D341Med (cell line): ENCODE data around the gene TBX10.
"Not testable (repeated sequence)": the region's sequence is repeated elsewhere in the genome, so short reads cannot be mapped to it uniquely, and the experiment has no call there.

Experiments
- DNase-seq: peaks from one replicate; pipeline ENCODE4 v3.0.0; 2012; ENCODE audit warnings: low spot score

TBX10 gene

DNA sequence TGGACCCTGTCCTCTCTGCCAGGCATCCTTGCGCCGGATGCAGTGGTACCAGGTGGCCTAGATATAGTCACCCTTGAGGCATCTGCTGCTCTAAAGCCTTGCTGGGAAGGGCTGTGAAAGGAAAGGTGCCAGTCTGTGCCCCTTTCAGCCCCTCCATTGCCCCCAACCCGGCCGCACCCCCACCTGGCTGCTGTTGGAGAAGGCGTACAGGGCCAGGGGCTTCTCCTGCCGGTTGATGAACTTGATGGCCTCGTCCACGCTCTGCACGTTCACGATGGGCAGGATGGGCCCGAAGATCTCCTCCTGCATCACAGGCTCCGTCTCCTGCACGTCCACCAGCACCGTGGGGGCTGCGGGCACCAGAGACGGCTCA lies 24.6 kb upstream of the TBX10 start:
- DNase-seq = no peak

DNA sequence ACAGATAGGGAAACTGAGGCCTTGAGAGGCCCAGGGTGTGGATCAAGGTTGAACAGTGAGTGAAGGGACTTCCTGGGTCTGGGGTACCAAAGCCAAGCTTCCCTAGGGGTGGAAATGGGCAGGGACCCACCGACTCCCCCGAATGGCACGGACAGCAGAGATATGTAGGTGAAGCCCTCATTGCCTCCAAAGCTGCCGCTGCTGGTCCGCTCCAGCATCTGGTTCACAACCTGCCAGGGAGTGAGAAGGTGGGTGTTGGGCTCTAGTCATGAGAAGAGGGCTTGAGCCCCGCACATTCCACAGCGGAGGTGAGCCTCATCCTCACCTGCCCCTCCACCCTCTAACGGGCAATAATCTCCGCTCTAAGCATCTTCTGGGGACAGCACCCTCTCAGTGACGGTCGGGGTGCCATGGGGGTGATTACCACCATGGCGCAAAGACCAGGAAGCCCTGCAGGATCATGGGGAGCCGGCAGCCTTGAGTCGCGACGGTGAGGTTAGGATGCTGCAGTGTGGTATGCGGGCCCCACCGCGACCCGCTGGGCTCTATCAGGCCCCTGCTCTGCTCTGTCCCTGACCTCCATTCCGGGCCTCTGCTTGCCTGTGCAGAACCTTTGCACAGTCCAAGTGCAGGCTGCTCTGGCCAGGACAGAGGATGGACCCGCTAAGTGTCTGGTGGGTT lies 24.1 kb upstream of the TBX10 start:
- DNase-seq = peak; percentile 18

DNA sequence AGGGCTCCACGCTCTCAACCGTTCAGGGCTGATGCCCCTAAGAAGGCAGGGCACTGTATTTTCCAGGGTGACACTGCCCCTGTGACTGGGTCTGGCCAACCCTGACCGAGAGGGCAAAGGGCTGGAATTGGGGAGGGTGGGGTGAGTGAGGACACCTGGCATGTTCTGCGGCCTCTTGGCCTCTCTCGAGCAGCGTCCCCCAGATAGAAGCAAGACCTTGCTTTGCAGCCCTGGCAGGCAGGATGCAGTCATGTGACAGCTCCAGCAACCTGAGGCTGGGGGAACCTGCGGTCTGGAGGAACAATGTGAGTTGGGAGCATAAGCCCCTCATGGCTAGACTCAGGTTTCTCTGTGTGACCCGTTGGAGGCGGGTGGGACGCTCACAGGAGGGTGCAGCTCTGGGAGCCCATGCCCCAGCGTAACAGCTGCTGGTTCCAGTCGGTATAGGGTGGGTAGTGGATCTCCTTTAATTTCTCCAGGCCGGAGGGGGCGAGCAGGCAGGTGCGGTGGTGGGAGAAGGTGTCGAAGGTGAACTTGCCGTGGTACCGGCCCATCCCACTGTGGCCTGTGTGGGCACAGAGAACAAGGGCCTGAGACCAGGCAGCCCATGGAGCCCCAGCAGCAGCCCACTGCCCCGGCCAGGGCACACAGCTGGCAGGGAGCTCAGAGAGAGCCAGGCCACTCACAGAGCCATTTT lies 23.4 kb upstream of the TBX10 start:
- peak; percentile 18 for DNase-seq

DNA sequence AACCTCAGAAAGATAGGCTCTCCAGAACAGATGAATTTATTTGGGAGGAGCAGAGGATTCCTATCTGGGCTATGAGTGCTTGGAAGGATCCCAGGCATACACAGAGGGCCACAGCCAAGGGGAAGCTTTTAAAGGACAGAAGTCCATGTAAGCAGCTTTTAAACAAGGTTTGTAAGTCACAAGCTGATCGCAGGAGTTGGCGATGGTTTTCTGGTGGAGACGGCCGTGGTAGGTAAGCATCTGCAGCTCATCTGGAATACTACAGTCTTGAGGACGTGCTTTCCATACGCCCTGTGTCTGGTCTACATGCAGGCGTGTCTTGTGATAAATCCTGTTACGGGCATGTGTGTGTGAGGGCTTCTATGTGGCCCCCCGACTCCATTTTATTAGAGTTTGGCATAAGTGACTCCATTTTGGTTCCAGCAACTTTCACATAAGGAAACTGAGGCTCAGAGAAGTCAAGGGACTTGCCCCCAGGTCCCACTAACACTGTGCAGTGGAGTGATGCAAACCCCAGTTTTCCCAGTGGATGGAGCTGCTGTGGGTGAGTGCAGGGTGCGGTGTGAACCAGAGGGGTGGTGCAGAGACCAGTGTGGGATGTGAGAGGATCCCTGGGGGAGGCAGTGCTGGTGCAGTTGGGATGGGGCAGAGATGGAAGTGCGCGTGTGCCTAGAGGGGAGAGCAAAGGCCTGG lies 22.7 kb upstream of the TBX10 start:
- DNase-seq = peak; percentile 14

DNA sequence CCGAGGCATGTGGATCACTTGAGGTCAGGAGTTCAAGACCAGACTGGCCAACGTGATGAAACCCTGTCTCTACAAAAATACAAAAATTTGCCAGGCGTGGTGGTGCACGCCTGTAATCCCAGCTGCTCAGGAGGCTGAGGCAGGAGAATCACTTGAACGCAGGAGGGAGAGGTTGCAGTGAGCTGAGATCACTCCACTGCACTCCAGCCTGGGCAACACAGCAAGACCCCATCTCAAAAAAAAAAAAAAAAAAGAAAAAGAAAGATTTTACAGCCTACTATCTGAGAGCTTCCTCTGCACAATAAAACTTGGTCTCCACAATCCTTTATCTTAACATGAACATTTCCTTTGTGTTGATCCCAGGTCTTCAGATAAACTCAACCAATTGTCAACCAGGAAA lies 21.2 kb upstream of the TBX10 start:
- not testable (repeated sequence) for DNase-seq

DNA sequence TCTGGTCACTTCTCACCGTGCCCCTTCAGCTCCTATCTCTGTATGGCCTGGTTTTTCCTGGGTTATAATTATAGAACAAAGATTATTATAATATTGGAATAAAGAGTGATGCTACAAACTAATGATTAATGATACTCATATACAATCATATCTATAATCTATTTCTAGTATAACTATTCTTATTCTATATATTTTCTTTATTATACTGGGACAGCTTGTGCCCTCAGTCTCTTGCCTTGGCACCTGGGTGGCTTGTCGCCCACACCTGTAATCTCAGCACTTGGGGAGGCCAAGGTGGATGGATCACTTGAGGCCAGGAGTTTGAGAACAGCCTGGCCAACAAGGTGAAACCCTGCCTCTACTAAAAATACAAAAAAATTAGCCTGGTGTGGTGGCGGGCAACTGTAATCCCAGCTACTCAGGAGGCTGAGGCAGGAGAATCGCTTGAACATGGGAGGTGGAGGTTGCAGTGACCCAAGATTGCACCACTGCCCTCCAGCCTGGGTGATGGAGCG lies 20.1 kb upstream of the TBX10 start:
- DNase-seq = not testable (repeated sequence)

DNA sequence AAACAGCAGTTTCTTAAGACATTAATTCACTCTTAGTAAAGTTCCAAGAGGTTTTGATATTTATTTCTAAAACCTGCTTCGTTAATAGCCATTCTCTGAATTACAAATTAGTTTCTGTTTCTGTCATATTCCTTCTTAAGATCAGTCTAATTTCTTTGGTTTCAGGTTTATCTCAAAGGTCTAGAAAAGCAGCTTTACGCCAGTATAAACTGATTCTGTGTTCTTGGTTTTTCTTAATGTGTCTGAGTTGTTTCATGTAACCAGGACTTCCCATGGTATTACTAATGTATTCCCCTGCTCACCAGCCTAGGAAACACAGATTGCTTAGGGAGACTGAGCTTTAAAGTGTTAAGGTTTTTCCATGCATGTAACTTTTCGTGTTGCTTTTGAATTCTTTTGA lies 17.7 kb upstream of the TBX10 start:
- DNase-seq = no peak

DNA sequence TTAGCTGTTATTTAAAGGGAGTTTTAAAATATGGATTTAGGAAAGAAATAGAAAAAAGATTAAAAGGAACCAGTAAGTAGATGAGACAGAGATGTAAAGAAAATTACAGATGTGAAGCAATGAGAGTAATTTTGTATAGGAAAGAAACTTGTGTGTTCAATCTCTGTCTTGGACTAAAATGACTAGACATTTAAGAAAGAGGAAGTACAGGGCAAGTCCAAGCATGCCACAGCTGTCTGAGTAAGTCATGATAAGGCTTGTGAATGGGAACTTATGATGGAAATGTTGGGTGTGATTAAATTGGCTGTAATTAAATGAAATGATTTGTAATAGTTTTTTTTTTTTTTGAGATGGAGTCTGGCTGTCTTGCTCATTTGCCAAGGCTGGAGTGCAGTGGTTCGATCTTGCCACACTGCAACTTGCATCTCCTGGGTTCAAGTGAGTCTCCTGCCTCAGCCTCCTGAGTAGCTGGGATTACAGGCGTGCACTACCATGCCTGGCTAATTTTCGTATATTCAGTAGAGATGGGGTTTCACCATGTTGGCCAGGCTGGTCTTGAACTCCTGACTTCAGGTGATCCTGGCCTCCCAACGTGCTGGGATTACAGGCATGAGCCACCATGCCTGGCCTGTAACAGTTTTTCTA lies 16.8 kb upstream of the TBX10 start:
- DNase-seq = no peak

DNA sequence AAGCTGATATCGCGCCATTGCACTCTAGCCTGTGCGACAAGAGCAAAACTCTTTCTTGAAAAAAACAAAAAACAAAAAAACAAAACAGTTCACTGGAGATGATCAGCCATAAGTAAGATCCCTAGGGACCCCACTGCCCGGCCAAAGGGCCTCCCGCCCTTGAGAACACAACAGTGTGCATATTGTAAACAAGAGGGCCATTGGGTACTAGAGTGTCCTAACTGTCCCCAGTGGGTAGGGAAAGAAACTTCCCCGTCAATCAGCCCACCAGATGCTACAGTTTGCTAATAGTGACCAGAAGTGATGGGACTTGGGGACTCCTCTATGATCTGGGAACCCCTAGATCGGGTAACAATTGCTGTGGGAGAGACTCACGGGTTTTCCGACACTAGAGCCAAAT lies 14.7 kb upstream of the TBX10 start:
- DNase-seq = no peak

DNA sequence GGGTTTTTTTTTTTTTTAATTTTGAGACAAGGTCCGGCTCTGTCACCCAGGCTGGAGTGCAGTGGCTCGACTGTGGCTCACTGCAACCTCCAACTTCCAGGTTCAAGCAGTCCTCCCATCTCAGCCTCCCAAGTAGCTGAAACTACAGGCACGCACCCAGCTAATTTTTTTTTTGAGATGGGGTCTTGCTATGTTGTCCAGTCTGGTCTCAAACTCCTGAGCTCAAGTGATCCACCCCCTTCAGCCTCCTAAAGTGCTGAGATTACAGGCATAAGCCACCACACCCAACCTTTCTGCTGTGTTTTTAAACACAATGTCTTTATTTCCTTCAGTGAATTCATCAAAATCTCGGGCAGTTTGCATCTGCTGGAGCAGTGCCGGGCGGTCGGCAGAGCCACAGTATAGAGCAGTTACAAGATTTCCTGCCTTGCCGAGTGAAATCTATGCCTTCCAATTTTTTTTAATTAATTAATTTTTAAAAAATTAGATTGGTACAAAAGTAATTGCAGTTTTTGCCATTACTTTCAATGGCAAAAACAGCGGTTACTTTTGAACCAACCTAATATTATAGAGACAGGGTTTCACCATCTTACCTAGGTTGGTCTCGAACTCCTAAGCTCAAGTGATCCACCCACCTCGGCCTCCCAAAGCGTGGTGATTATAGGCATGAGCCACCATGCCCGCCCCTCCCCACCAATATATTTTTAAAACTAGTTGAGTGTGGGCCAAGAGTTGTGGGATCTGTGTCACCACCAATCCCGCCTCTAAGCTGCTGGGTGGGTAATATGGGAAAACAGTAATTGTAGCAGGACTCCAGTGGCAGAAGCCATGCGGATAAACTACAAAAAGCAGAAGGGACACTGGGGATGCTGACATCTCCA lies 13.6 kb upstream of the TBX10 start:
- no peak for DNase-seq

DNA sequence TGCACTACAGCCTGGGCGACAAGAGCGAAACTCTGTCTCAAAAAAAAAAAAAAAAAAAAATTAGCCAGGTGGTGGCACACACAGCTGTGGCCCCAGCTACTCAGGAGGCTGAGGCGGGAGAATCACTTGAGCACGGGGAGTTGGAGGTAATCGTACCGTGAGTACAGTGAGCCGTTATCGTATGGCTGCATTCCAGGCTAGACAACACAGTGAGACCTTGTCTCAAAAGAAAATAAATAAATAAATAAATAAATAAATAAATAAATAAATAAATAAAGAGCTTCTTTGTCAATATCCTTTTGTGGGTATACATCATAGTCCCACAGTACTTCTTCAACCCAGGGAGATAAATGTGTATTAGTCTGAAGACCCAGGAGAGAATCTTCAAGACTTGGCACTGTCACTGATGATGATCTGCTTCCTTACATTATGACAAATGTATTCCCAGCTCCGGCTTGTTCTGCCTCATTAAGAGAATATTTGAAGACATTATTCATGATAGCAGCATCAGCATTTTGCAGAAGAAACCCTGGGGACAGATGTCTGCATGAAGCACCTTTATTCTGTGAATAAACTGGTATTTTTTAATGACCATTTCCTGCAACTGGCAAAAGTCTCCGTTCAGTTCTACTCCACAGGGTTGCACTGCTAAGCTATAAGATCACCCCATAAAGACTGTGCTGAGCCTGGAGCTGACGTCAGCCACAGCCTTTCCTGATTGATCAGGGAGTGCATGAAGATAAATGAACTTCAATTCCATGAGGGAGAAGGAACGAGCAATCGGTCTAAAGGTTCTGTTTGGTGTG lies 12.6 kb upstream of the TBX10 start:
- DNase-seq = no peak

DNA sequence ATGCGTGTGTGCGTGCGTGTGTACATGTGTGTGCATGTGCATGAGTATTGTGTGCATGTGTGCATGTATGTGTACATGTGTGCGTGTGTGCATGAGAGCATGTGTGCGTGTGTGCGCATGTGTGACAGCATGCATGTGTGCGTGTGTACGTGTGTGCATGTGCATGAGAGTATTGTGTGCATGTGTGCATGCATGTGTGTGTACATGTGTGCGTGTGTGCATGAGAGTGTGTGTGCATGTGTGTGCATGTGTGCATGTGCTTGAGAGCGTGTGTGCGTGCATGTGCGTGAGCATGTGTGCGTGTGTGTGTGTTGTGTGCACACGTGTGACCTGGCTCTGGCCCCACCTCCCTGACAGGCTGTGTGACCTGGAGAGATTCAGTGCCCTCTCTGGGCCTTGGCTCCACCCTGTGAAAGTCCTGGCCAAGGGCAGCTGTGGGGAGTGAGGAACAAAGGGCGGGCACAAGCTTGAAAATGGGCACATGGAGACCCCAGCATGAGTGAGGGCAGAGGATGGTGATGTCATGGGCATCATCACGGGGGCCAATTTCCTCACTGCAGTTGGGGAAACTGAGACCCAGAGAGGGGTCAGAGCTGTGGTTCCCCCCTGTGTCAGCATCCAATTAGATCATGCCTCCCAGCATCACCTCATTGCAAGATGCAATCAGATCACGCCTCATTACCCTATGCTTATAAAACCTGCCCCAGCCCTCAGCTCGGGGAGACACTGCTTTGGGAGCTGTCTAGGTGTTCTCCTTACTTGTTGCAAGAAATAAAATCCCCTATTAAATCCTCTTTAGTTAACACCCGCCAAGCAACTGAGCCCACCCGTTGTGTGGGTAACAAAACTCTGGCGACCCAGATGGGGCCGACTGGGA lies 10.3 kb upstream of the TBX10 start:
- DNase-seq = no peak

DNA sequence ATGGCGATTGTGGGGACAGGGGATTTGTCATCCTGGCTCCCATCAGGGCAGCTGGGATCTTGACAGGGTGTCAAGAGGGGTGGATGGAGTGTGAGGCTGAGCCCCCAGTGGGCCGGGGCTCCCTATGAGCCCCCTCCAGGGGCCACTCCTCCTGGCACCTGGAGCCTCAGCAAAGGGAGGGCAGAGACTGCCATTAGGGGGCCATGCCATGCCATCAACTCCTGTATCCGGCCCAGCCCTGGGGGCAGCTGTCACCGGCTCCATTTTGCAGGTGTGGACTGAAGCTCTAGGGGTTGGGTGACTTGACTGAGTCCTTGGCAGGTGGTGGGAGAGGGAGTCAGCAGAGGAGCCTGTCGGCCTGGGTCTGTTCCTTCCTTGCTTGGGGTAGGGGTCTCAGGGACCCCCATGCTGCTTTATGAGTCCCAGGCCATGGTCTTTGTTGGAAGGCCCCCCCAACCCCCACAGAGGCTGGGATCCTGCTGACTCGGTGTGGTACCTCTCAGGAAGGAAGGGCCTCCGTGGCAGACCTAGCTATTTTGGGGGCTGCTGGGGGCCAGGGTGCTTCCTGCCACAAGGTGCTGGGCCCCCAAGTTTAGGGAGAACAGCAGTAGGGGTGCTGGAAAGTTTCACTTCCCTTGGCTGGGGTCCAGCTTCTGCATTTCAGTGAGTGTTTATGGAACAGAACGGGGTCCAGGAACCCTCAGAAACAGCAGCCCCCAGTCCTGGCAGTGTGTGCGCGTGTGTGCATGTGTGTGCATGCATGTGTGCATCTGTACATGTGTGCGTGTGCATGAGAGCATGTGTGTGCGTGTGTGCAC lies 9.4 kb upstream of the TBX10 start:
- DNase-seq = no peak

DNA sequence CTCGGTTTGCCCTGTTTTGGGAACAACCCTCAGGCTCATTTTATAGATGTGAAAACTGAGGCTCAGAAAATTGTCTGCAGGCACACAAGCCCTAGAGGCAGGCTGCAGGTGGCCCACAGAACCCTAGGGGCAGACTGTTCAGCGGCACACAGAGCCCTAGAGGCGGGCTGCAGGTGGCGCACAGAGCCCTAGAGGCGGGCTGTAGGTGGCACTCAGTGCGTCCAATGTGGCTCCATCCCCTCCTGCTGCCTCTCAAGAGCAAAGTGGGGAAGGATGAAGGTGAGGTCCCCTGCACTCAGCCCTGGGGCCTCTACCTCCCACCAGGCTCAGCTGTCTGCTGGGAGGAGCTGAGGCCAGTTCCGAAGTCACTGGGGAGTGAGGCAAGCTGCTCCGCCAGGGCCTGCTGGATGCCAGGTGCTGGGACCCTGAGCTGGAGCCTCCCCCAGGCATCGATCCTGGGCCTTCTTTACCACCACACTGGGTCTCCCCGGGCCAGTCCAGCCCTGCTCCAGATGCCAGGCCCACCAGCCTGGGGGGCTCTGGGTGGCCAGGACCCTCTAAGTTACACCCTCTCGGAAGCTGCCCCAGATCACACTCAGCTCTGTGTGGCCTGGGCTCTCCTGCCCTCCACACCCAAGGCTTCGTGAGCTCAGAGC lies 8.7 kb upstream of the TBX10 start:
- peak; percentile 82 for DNase-seq

DNA sequence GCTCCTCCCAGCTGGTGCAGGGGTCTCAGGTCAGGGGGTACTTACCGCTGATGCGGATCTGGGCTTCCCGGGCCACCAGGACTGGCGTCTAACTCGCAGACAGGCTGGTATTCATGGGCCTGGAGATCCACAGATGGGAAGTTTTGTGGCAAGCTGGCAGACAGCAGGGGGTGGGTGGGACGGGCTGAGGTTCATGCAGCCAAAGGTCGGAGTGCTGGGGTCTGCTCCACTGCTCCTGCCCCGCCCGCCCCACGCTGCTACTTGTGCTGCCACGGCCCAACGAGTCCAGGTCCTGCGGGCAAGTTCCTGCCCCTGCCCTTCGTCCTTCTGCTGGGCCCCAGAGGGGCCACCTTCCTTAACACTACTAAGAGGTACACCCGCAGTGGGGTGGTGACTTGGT lies 7.9 kb upstream of the TBX10 start:
- DNase-seq = no peak

DNA sequence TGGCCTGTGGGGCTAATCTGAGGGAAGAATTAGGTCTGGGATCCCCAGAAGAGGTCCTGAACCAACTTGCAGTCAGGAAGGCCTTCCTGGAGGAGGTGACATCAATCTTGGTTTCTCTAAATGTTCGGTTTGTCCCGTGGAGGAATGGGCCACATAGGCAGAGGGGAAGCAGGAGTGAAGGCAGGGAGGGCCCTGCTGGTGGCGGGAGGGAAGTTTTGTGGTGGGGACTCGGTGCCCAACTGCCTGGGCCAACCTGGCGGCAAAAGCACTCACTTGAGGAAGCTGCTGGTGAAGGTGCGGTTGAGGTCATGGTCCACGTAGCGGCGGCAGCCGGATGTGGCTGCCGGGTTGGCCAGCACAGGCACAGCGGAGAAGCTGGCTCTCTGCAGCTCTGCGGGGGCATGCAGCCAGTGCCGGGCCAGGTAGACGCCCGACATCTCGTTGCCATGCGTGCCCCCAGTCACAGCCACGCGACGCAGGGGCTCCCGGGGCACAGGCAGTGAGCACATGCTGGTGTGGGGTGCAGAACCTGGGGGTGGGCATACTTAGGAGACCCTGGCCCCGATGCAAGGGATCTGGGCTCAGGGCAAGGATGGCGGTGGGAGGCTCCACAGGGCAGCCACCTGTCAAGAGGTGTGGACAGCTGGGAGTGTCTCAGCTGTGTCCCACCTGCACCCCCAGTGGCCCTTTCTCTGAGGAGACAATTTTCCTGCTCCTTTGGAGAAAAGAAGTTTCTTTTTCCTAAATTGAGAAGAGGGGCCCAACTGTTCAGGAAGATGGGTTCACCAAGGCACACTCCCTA lies 7.2 kb upstream of the TBX10 start:
- DNase-seq = no peak
